HK-2 (cell line): ENCODE results near the gene HLA-E.
"Not testable (repeated sequence)": the region's sequence is repeated elsewhere in the genome, so short reads cannot be mapped to it uniquely, and the experiment has no call there.

Source experiments
- DNase-seq: peaks from one replicate; pipeline ENCODE4 v3.0.0-alpha.2; 2018; ENCODE audit not compliant: unreplicated experiment

The HLA-E gene

DNA sequence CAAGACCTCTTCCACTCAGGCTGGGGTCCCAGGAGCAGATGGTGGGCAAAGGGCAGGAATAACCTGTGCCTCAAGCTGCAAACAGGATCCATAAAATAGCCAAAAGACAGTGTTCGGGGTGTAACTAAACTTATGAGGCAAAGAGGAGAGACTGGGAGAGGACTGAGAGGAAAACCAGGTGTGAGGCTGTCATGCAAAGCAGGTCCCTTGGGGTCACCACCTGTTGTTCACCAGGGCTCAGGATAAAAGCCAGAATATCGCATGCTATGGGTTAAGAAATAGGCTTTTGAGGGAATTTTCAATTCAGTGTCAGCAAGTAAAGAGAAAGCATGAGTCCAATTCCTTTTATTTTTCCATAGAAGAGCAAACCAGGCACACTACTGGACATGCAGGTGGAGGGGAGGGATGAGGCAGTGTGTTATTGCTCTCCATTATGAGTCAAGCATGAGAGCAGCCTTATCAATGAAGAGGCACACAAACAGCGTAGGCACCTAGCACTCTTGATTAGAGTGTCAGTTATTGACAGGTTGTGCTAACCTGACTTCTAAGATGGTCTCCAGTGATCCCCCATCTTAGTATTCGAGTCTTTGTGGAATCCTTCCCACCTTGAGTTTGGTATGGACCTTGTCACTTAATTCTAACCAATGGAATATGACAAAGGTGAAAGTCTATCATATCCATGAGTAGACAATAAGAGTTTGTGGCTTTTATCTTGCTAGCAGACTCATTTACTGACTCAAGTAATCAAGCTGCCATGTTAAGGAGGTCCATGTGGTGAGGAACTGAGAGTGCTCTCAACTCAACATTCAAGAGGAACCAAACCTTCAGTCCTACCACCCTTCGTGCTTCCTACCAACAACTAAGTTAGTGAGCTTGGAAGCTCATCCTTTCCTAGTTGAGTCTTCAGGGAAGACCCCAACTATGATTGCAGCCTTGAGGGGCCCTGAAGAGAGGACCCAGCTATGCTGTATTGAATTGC, 18.8 kb downstream of the HLA-E start:
- DNase-seq = no peak

DNA sequence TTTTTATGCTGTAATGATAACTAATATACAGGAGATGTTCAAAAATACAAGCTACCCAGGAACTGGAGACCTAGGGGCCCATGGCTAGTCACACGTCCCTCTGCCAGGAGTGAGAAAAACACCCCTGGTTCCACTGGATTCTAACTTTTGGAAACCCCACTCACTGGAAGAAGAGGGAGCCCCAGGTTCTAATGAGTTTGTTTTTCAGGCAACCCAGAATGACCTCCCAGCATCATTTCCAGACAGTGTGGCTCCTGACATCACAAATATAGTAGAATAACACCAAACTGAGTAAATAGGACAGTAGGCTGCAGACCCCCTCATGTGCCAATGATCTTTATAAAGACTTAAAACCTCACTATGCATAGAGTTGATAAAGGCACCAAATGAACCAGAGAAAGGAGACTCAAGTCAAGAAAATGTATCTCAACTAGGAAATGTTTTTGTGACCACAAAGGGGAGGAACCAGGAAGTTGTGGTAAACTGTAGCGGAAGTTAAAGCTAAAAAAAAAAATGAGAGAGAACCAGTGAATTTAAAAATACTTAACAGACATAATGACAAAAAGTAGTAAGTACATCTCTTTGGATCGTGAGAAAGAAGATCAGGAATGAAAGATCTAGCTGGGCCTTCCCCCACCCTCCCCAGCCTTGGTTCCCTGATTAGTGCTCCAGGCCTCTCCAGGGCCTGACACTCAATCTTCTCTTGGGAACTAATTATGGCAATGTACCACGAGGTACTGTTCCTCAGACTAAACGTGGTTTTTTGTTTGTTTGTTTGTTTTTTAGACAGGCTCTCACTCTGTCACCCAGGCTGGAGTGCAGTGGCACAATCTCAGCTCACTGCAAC, 19.8 kb downstream of the HLA-E start:
- no peak for DNase-seq

DNA sequence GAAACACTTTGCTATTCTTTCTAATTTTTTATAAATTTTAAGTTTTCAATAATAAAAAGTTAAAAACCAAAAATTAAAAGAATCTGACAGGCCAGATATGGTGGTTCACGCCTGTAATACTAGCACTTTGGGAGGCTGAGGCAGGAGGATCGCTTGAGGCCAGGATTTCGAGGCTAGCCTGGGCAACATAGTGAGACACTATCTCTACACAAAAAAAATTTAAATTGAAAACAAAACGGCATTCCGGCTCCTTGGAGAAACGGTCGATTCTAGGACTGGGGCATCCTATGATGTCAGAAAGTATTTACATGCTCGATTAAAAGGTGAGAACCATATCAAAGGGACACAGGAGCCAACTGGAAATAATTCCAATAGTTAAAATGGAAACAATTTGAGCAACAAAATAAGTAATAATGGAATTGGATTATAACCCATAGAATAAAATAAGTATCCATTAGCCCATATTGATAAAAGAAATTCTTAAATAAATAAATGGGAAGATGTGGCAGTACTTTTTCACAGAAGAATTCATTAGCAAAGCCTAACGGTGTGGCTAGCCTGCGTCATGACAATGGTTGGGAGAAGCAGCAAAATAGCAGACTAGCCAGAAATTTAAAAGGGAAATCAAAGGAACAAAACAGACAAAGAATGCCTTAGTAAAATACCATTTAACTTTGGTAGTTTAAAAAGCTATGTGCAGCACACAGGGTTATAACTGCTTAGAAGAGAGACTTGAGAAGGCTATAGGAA, 21.3 kb downstream of the HLA-E start:
- DNase-seq = no peak

DNA sequence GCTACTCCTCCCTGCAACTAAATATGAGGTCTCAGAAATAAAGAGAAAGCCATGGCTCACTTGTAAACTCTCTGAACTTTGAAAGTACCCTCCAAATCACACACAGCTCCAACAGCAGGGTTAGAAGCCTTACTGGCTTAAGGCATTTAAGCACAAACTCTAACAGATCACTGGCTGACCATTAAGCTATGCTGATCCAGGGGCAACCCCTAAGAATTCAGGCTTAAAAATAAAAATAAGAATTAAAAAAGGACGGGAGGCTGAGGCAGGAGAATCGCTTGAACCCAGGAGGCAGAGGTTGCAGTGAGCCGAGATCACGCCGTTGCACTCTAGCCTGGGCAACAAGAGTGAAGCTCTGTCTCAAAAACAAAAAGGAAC, 21.8 kb downstream of the HLA-E start:
- DNase-seq = no peak

DNA sequence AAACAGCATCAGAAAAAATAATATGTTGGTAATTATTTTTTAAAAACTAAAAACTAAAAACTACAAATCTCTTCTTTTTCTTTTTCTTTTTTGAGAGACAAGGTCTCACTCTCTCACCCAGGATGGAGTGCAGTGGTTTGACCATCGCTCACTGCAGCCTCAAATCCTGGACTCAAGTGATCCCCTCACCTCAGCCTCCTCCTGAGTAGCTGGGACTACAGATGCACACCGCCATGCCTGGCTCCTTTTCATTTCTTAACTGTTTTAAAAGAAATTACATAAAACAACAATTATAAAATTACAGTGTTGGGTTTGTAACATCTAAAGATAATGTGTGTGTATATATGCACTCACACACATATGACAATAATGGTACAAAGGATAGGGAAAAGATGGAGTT, 24.1 kb downstream of the HLA-E start:
- DNase-seq = no peak

DNA sequence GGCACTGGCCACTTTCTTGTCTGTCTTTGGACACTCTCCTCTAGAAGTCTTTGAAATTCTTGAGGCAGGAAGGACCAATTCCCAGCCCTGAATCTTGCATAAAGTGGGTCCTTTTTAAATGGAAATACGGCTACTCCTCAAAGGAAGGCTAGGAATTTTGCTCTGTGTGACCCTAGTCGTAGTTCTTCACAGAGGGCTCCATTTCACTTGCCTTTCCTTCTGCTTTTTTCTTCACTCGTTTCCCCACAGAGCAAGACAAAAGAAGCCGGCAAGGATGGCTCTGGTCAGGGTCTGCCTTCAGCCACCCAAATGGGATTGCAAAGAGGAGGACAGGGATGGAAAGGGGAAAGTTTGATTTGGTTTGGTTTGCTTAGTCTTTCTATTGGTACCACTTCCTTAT, 25.8 kb downstream of the HLA-E start:
- DNase-seq = no peak

DNA sequence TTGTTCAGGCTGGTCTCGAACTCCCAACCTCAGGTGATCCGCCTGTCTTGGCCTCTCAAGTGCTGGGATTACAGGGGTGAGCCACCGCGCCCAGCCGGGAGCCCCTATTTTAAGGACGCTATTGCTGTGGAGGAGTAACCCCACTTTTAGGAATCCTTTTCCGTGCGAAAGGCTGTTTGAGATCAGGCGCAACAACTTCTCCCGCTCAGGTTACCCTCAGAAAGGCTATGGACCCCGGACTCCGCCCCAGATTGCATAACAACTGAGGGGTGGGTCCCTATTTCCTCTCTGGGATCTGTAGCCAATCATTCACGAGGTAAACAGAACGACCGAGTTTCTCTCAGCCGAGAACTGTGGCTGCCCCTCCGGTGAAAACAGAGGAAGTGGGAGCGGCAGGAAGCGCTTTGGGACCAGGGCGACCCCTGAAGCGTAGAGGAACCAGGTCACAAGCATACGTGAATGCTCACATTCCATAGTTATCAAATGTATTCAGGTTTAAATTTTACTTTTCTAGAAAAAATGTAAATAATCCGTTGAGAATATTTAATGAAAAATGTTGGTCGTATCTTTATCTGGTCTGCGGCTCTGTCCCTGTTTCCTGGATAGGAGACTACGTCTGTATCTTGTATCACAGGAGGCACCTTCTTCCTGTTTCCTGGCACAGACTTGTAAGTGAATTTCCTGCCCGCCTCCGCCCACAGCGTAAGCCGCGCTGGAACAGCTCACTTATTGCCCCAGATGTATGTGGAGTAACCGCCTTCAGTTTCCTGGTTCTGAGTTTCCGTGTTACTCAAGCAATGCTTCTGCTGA, 26.8 kb downstream of the HLA-E start:
- DNase-seq = no peak

DNA sequence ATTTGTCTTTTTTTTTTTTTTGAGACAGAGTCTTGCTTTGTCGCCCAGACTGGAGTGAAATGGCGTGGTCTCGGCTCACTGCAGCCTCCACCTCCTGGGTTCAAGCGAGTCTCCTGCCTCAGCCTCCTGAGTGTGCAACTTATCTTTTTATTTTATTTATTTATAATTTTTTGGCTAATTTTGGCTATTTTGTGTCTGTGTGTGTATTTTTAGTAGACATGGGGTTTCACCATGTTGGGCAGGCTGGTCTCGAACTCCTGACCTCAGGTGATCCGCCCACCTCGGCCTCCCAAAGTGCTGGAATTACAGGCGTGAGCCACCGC, 27.4 kb downstream of the HLA-E start:
- not testable (repeated sequence) for DNase-seq

DNA sequence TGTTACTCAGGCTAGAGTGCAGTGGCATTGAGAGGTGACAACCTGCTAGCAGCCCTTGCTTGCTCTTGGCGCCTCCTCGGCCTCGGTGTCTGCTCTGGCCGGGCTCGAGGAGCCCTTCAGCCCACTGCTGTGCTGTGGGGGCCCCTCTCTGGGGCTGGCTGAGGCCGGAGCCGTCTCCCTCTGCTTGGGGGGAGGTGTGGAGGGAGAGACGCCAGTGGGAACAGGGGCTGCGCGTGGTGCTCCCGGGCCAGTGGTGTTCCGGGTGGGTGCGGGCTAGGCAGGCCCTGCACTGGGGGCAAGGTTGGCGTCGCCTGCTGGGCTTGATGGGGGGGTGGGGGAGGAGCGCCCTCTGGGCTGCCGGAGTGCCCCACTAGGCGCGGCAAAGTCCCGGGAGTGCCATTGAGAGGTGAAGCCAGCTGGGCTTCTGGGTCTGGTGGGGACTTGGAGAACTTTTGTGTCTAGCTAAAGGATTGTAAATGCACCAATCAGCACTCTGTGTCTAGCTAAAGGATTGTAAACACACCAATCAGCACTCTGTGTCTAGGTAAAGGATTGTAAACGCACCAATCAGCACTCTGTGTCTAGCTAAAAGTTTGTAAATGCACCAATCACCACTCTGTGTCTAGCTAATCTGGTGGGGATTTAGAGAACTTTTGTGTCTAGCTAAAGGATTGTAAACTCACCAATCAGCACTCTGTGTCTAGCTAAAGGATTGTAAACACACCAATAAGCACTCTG, 28.6 kb downstream of the HLA-E start:
- not testable (repeated sequence) for DNase-seq

DNA sequence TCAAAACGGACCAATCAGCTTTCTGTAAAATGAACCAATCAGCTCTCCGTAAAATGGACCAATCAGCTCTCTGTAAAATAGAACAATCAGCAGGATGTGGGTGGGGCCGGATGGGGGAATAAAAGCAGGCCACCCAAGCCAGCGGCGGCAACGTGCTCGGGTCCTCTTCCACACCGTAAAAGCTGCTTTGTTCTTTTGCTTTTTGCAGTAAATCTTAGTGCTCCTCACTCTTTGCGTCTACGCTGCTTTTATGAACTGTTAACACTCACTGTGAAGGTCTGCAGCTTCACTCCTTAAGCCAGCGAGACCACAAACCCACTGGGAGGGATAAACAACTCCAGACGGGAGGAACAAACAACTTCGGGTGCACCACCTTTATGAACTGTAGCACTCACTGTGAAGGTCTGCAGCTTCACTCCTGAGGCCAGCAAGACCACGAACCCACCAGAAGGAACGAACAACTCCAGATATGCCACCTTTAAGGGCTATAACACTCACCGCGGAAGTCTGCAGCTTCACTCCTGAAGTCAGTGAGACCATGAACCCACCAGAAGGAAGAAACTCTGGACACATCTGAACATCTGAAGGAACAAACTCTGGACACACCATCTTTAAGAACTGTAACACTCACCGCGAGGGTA, 29.3 kb downstream of the HLA-E start:
- DNase-seq = not testable (repeated sequence)

DNA sequence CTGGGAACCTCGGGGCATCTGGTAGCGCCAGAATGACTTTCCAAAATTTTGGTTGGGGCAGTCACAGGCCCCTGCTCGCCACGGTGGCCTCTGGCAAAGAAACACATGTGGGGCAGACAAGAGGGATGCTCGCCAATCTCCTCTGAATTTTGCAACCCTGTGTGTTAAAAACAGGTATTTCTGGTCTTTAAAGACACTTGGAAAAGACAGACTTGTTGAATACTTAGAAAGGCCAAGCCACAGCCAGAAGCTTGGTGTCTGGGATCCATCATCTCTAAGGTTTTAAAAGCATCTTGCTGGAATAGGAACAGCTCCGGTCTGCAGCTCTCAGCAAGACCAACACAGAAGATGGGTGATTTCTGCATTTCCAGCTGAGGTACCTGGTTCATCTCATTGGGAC, 31.2 kb downstream of the HLA-E start:
- DNase-seq = no peak

DNA sequence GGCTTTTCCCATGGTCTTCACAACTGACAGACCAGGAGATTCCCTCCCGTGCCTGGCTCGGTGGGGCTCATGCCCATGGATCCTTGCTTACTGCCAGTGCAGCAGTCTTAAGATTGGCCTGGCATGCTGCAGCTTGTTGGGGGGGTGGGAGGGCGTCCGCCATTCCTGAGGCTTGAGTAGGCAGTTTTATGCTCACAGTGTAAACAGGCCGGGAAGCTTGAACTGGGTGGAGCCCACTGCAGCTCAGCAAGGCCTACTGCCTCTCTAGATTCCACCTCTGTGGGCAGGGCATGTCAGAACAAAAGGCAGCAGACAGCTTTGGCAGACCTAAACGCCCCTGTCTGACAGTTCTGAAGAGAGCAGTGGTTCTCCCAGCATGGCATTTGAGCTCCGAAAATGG, 31.8 kb downstream of the HLA-E start:
- DNase-seq = not testable (repeated sequence)

DNA sequence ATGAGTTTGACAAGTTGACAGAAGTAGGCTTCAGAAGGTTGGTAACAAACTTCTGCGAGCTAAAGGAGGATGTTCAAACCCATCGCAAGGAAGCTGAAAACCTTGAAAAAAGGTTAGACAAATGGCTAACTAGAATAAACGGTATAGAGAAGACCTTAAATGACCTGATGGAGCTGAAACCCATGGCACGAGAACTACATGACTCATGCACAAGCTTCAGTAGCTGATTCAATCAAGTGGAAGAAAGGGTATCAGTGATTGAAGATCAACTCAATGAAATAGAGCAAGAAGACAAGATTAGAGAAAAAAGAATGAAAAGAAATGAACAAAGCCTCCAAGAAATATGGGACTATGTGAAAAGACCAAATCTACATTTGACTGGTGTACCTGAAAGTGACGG, 32.6 kb downstream of the HLA-E start:
- DNase-seq = not testable (repeated sequence)

DNA sequence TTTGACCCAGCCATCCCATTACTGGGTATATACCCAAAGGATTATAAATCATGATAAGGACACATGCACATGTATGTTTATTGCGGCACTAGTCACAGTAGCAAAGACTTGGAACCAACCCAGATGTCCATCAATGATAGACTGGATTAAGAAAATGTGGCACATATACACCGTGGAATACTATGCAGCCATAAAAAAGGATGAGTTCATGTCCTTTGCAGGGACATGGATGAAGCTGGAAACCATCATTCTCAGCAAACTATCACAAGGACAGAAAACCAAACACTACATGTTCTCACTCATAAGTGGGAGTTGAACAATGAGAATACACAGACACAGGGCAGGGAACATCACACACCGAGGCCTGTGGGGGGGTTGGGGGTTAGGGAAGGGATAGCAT, 37.1 kb downstream of the HLA-E start:
- DNase-seq = not testable (repeated sequence)

DNA sequence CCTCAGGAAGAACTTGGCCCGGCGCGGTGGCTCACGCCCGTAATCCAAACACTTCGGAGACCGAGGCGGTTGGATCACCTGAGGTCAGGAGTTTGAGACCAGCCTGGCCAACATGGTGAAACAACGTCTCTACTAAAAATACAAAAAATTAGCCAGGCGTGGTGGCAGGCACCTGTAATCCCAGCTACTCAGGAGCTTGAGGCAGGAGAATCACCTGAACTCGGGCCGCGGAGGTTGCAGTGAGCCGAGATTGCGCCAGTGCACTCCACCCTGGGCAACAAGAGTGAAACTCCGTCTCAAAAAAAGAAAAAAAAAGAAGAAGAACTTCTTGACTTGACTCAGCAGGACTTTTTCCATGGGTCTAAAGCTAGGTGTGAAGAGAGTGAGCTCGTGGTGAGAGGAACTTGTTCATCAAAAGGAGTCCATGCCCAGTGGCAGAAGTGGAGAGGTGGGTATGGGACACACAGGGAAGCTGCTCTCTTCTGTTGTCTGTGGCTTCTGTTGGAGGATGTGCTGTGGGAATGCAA, 40.1 kb downstream of the HLA-E start:
- DNase-seq = not testable (repeated sequence)

DNA sequence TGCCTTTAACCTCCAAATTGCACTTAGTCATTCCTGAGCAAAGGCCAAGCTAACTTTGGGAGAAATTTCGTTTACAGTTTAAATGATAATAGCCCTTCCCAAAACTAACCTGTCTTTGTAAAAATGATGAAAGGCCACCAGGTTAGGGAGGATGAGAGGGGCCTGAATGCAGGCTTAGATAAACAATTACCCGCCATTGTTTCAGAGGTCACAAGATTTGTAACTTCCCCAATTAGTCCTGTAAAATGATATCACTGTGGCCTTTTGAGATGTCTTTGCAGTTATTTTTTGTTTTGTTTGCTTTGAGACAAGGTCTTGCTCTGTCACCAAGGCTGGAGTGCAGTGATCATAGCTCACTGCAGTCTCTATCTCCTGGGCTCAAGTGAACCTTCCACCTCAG, 40.7 kb downstream of the HLA-E start:
- DNase-seq = no peak

DNA sequence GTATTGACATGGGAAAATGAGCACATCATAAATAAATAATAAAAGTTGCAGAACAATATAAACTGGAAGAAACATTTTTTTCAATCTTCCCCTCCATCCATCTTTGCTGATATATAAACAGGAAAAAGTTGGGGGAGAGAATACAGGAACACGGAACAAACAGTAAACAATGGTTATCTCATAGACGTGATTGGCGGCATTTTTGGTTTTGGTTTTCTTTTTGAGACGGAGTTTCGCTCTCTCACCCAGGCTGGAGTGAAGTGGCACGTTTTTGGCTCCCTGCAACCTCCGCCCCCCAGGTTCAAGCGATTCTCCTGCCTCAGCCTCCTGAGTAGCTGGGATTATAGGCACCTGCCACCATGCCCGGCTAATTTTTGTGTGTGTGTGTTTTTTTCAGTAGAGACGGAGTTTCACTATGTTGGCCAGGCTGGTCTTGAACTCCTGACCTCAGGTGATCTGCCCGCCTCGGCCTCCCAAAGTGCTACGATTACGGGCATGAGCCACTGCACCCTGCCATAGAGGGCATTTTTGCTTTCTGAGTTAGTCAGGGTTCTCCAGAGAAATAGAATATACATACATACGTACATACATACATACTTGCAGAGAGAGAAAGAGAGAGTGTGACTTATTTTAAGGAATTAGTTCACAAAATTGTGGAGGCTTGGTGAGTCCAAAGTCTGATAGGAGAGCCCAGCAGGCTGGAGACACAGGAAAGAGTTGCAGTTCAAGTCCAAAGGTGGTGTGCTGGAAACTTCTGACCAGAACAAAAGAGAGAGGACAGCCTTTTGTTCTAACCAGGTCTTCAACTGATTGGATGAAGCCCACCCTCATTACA, 44.4 kb downstream of the HLA-E start:
- no peak for DNase-seq

DNA sequence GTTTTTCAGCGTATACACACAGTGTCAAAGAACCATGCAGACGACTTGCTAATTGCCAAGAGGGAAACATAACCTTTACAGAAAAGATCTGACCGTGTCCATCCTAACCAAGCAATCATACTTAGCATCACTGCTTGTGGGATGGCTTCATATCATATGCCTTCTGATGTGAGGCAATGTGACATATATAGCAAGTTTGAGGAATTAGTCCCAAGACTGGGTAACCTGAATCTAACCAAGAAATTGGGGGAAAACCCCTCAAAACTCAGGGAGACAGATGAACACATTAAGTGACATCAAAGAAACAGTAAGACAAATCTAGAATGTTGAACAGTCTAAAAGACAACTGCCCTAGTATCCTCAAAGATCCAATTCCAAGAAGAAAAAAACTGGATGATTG, 48.6 kb downstream of the HLA-E start:
- DNase-seq = no peak
